IMR-90 (cell line): ENCODE results near the gene ARRDC2.

Experiments used
- BHLHE40 ChIP-seq: fragments of 150-350 bp; IDR thresholded peaks from 2 replicates; pipeline ENCODE4 v1.6.1; 2016; ENCODE audit warnings: mild to moderate bottlenecking, low read depth, low read length
- CEBPB ChIP-seq: IDR thresholded peaks from 2 replicates; pipeline ENCODE4 v1.6.1; 2012; ENCODE audit warnings: low read depth, low read length, improper control_type of control experiment
- FOS ChIP-seq: fragments of 150-350 bp; IDR thresholded peaks from 2 replicates; pipeline ENCODE4 v1.6.1; 2016; ENCODE audit warnings: low read depth, low read length
- MAFK ChIP-seq: IDR thresholded peaks from 2 replicates; pipeline ENCODE4 v1.6.1; 2012; ENCODE audit warnings: low read depth, low read length, improper control_type of control experiment
- MAZ ChIP-seq: IDR thresholded peaks from 2 replicates; pipeline ENCODE4 v1.6.1; 2012; ENCODE audit warnings: low read depth, mild to moderate bottlenecking, low read length, improper control_type of control experiment, moderate library complexity, borderline replicate concordance
- POLR2A ChIP-seq: IDR thresholded peaks from 2 replicates; pipeline ENCODE4 v1.6.1; 2012; ENCODE audit warnings: mild to moderate bottlenecking, low read depth, low read length
- RAD21 ChIP-seq: IDR thresholded peaks from 2 replicates; pipeline ENCODE4 v1.6.1; 2012; ENCODE audit warnings: low read length, improper control_type of control experiment
- RFX5 ChIP-seq: IDR thresholded peaks from 2 replicates; pipeline ENCODE4 v1.8.0; 2012; ENCODE audit warnings: low read depth, mild to moderate bottlenecking, low read length, moderate library complexity
- TF ChIP-seq, protein P1 (sequence below): conservative IDR thresholded peaks from 2 replicates; pipeline ENCODE4 v1.5.1; 2012; ENCODE audit warnings: mild to moderate bottlenecking, low read depth, low read length, improper control_type of control experiment
- TF ChIP-seq, protein P2 (sequence below): fragments of 150-350 bp; IDR thresholded peaks from 2 replicates; pipeline ENCODE4 v1.6.1; 2016; ENCODE audit warnings: low read depth, mild to moderate bottlenecking, low read length, moderate library complexity, borderline replicate concordance

GRCh38 chr19:17996826-17997316, 11.1 kb upstream of the ARRDC2 start:
- TF ChIP-seq, protein P1, sequence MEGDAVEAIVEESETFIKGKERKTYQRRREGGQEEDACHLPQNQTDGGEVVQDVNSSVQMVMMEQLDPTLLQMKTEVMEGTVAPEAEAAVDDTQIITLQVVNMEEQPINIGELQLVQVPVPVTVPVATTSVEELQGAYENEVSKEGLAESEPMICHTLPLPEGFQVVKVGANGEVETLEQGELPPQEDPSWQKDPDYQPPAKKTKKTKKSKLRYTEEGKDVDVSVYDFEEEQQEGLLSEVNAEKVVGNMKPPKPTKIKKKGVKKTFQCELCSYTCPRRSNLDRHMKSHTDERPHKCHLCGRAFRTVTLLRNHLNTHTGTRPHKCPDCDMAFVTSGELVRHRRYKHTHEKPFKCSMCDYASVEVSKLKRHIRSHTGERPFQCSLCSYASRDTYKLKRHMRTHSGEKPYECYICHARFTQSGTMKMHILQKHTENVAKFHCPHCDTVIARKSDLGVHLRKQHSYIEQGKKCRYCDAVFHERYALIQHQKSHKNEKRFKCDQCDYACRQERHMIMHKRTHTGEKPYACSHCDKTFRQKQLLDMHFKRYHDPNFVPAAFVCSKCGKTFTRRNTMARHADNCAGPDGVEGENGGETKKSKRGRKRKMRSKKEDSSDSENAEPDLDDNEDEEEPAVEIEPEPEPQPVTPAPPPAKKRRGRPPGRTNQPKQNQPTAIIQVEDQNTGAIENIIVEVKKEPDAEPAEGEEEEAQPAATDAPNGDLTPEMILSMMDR = peak; percentile 98
- 0 out of 2 replicates have a peak, but pooled peaks have one; percentile 37 for TF ChIP-seq POLR2A
- TF ChIP-seq FOS = no peak
- no peak for TF ChIP-seq BHLHE40
- TF ChIP-seq RFX5 = no peak
- TF ChIP-seq, protein P2, sequence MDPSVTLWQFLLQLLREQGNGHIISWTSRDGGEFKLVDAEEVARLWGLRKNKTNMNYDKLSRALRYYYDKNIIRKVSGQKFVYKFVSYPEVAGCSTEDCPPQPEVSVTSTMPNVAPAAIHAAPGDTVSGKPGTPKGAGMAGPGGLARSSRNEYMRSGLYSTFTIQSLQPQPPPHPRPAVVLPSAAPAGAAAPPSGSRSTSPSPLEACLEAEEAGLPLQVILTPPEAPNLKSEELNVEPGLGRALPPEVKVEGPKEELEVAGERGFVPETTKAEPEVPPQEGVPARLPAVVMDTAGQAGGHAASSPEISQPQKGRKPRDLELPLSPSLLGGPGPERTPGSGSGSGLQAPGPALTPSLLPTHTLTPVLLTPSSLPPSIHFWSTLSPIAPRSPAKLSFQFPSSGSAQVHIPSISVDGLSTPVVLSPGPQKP = no peak
- TF ChIP-seq RAD21 = peak; percentile 96
- TF ChIP-seq CEBPB = peak; percentile 25; the same call in 1 of the 2 replicates
- no peak for TF ChIP-seq MAFK
- TF ChIP-seq MAZ = 0 out of 2 replicates have a peak, but pooled peaks have one; percentile 43
